ENCODE measurements around the gene STAC3. TPM values are rescaled to one million over a fixed set of nuclear protein-coding genes. Genes with fewer than 3 reads are reported as not detected.

STAC3 gene
- total RNA-seq, 2 experiments from 2014 or later, result 2.0 to 3.0 TPM

DNA sequence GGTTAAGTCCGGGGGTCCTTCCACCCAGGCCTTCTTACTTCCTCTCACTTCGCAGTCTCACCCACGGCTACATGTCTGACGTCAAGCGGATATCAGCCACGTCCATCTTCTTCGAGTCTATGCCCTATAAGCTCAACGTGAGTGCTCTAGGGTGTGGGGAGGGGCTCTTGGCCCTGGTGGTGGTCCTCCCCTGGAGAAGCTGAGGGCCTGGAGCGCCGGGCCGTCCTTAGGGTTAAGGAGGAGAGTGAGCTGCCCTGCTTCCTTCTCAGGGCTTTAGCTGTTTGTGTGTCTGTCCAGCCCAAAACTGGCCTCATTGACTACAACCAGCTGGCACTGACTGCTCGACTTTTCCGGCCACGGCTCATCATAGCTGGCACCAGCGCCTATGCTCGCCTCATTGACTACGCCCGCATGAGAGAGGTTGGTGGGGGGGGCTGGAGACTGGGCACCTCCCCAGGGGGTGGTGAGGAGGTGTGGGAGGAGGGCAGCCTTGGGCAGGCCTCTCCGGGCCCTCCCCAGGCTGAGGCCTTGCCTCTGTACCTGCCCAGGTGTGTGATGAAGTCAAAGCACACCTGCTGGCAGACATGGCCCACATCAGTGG, 18.7 kb downstream of the STAC3 start:
- peaks cover 21% of the 10 kb centered on the region for H3K27me3 Mint-ChIP-seq
- H3K4me1 ChIP-seq (ENCODE audit: insufficient read depth, low read length), result peaks cover 64% of the 10 kb centered on the region
- POLR2A ChIA-PET, result interaction anchor here (1.8 kb wide), 1 partner anchor 10 kb away, joined by 6 read pairs; no protein-coding TSS in a partner anchor

DNA sequence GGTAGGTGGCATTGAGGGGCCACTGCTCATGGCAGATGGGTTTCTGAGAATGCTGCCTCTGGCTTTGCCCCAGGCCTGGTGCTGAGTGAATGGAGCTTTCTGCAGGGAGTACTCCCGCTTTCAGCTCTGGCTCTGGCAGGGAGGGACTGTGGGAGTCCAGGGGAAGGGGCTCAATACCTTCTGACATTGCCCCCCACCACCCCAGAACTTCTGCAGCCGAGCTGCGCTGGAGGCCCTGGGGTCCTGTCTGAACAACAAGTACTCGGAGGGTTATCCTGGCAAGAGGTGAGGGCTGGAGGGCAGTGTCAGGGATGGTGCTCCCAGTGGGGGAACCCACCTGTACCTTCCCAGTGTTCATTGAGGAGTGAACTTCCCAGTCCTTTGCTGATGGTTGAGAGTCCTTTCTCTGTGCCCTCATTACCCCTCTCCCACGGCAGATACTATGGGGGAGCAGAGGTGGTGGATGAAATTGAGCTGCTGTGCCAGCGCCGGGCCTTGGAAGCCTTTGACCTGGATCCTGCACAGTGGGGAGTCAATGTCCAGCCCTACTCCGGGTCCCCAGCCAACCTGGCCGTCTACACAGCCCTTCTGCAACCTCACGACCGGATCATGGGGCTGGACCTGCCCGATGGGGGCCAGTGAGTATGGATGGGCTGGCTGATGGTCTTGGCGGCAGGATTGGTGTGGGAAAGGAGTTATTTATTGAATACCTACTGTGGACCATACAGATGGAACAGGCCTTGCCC, 19.5 kb downstream of the STAC3 start:
- H3K4me1 ChIP-seq (ENCODE audit: insufficient read depth, low read length), result peaks cover 64% of the 10 kb centered on the region
- H3K4me1 Mint-ChIP-seq (ENCODE audit: low read depth), result peaks cover 58% of the 10 kb centered on the region

More for the DNA sequence above, 18.7 kb downstream of the STAC3 start:
- Mint-ChIP-seq H3K9me3 (no peaks in the 10 kb centered on the region), H3K36me3 (ENCODE audit: low read depth) (peaks cover 48% of the 10 kb centered on the region), H3K4me3 (no peak overlapping the region), H3K27ac (no peak overlapping the region), H3K4me1 (ENCODE audit: low read depth) (peaks cover 61% of the 10 kb centered on the region)
- no peak overlapping the region for H3K4me3 ChIP-seq (ENCODE audit: low read length)
- peaks cover 13 to 18% of the 10 kb centered on the region in 2 experiments for H3K27me3 ChIP-seq (ENCODE audit: control insufficient read depth in 1 of 2, insufficient read depth in 2 of 2, low read length in 2 of 2)
- peaks cover 39% of the 10 kb centered on the region for H3K36me3 ChIP-seq (ENCODE audit: insufficient read depth, low read length)
- peaks cover 0 to 8% of the 10 kb centered on the region in 2 experiments for H3K9me3 ChIP-seq (ENCODE audit: control insufficient read depth in 1 of 2, insufficient read depth in 1 of 2, low read length in 2 of 2)
- H3K27ac ChIP-seq (ENCODE audit: low read depth in 1 of 2, low read length in 2 of 2), result no peak overlapping the region
- DNase-seq (no peak), ATAC-seq (ENCODE audit: poor library complexity) (no peak)
- intact Hi-C loops (cut with DNase I, micrococcal nuclease), result loop anchor here in 1 of 2 experiments (5.0 kb wide), 1 partner anchor 150 kb away; no protein-coding TSS in a partner anchor
- TF ChIP-seq, protein P1, sequence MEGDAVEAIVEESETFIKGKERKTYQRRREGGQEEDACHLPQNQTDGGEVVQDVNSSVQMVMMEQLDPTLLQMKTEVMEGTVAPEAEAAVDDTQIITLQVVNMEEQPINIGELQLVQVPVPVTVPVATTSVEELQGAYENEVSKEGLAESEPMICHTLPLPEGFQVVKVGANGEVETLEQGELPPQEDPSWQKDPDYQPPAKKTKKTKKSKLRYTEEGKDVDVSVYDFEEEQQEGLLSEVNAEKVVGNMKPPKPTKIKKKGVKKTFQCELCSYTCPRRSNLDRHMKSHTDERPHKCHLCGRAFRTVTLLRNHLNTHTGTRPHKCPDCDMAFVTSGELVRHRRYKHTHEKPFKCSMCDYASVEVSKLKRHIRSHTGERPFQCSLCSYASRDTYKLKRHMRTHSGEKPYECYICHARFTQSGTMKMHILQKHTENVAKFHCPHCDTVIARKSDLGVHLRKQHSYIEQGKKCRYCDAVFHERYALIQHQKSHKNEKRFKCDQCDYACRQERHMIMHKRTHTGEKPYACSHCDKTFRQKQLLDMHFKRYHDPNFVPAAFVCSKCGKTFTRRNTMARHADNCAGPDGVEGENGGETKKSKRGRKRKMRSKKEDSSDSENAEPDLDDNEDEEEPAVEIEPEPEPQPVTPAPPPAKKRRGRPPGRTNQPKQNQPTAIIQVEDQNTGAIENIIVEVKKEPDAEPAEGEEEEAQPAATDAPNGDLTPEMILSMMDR (IDR thresholded peaks at IDR 0.05), result no peak
- CTCF ChIA-PET, result interaction anchor here (8.3 kb wide), 1 partner anchor 6 kb away, joined by 127 read pairs; a partner anchor contains a TSS

More for the DNA sequence above, 19.5 kb downstream of the STAC3 start:
- H3K9me3 Mint-ChIP-seq, result no peaks in the 10 kb centered on the region
- intact Hi-C loops (cut with DNase I, micrococcal nuclease), result loop anchor here in 1 of 2 experiments (5.0 kb wide), 1 partner anchor 149 kb away; no protein-coding TSS in a partner anchor
- H3K9me3 ChIP-seq (ENCODE audit: control insufficient read depth in 1 of 2, insufficient read depth in 1 of 2, low read length in 2 of 2), result peaks cover 0 to 7% of the 10 kb centered on the region in 2 experiments
- ATAC-seq (ENCODE audit: poor library complexity) (no peak), DNase-seq (no peak)
- H3K4me3 ChIP-seq (ENCODE audit: low read length), result peak overlapping the region; percentile 98
- H3K4me3 Mint-ChIP-seq, result peak overlapping the region; percentile 93
- H3K36me3 Mint-ChIP-seq (ENCODE audit: low read depth), result peaks cover 48% of the 10 kb centered on the region
- CTCF ChIA-PET, result interaction anchor here (2.5 to 8.3 kb wide), 2 partner anchors 7 to 12 kb away, joined by 21 to 127 read pairs; a partner anchor contains a TSS
- H3K27ac Mint-ChIP-seq, result no peak overlapping the region
- POLR2A ChIA-PET, result interaction anchor here (1.3 to 2.7 kb wide), 2 partner anchors 8 to 10 kb away, joined by 3 to 48 read pairs; no protein-coding TSS in a partner anchor
- H3K27ac ChIP-seq (ENCODE audit: low read depth in 1 of 2, low read length in 2 of 2), result no peak overlapping the region
- TF ChIP-seq, protein P1 (IDR thresholded peaks at IDR 0.05), result no peak
- peaks cover 39% of the 10 kb centered on the region for H3K36me3 ChIP-seq (ENCODE audit: insufficient read depth, low read length)
- H3K27me3 Mint-ChIP-seq, result peaks cover 19% of the 10 kb centered on the region
- H3K27me3 ChIP-seq (ENCODE audit: control insufficient read depth in 1 of 2, insufficient read depth in 2 of 2, low read length in 2 of 2), result peaks cover 9 to 17% of the 10 kb centered on the region in 2 experiments

All from CD4-positive, alpha-beta T cell (primary cell).